K562 (cell line): ENCODE results near the gene OSBPL1A.

Experiments used
- CHD4 ChIP-seq: fragments of 200-600 bp; sonication (generic); IDR thresholded peaks from 3 replicates; pipeline ENCODE4 v1.6.1; 2012; ENCODE audit warnings: low read depth, mild to moderate bottlenecking, mixed read lengths, low read length, inconsistent platforms; ENCODE audit not compliant: insufficient read depth, insufficient replicate concordance, poor library complexity, severe bottlenecking
- LEF1 ChIP-seq: fragments of 450-650 bp; IDR thresholded peaks from 2 replicates; pipeline ENCODE4 v1.6.1; 2016; ENCODE audit warnings: mild to moderate bottlenecking
- MYC ChIP-seq, 2 experiments: fragments of 250-450 bp in 1 of 2; sonication (Bioruptor Pico) in 1 of 2; IDR thresholded peaks; 2 replicates each; pipeline versions ENCODE4 v1.5.1 to v1.6.1; 2012 to 2021; ENCODE audit warnings: low read depth in 2 of 2, borderline replicate concordance in 1 of 2, improper control_type of control experiment in 1 of 2, low read length in 1 of 2, mild to moderate bottlenecking in 1 of 2, moderate library complexity in 1 of 2
- NR2F6 ChIP-seq: fragments of 450-650 bp; formaldehyde crosslinking; IDR thresholded peaks from 2 replicates; pipeline ENCODE4 v1.4.0; 2020; ENCODE audit warnings: mild to moderate bottlenecking
- POLR2AphosphoS5 ChIP-seq: IDR thresholded peaks from 2 replicates; pipeline ENCODE4 v1.6.1; 2011; ENCODE audit warnings: mild to moderate bottlenecking, low read depth, low read length, moderate library complexity; ENCODE audit not compliant: control insufficient read depth, insufficient read depth
- RFX5 ChIP-seq: IDR thresholded peaks from 2 replicates; pipeline ENCODE4 v1.6.1; 2011; ENCODE audit warnings: low read depth, mild to moderate bottlenecking, improper control_type of control experiment, low read length
- SIX5 ChIP-seq, 2 experiments: IDR thresholded peaks; 2 replicates each; pipeline ENCODE4 v1.6.1; 2011; ENCODE audit warnings: low read length in 2 of 2, borderline replicate concordance in 1 of 2, low read depth in 1 of 2, mild to moderate bottlenecking in 1 of 2, moderate library complexity in 1 of 2; ENCODE audit not compliant: insufficient read depth in 1 of 2
- SMC3 ChIP-seq: conservative IDR thresholded peaks from 2 replicates; pipeline ENCODE4 v1.6.1; 2011; ENCODE audit warnings: low read depth, low read length, improper control_type of control experiment; ENCODE audit not compliant: insufficient read depth
- SP1 ChIP-seq: sonication (generic); formaldehyde crosslinking; IDR thresholded peaks from 2 replicates; pipeline ENCODE4 v1.8.1; 2022; ENCODE audit warnings: mild to moderate bottlenecking, missing genetic modification reagents
- ZBTB7A ChIP-seq: IDR thresholded peaks from 2 replicates; pipeline ENCODE4 v1.6.1; 2011; ENCODE audit warnings: low read depth, mild to moderate bottlenecking, low read length, moderate library complexity, borderline replicate concordance; ENCODE audit not compliant: control insufficient read depth
- ZNF121 ChIP-seq: sonication (generic); formaldehyde crosslinking; conservative IDR thresholded peaks from 2 replicates; pipeline ENCODE4 v1.8.0; 2022; ENCODE audit warnings: missing genetic modification reagents
- ZNF24 ChIP-seq: fragments of 450-650 bp; IDR thresholded peaks from 2 replicates; pipeline ENCODE4 v1.6.1; 2016
- TF ChIP-seq, protein P1 (sequence below), 3 experiments: IDR thresholded peaks in 2 of 3; conservative IDR thresholded peaks in 1 of 3; 2 replicates each; pipeline ENCODE4 v1.5.1; 2011 to 2012; ENCODE audit warnings: low read length in 3 of 3, mild to moderate bottlenecking in 3 of 3, control low read depth in 2 of 3, improper control_type of control experiment in 1 of 3, inconsistent platforms in 1 of 3, low read depth in 1 of 3, mixed read lengths in 1 of 3, moderate library complexity in 1 of 3; ENCODE audit not compliant: insufficient read depth in 2 of 3

DNA sequence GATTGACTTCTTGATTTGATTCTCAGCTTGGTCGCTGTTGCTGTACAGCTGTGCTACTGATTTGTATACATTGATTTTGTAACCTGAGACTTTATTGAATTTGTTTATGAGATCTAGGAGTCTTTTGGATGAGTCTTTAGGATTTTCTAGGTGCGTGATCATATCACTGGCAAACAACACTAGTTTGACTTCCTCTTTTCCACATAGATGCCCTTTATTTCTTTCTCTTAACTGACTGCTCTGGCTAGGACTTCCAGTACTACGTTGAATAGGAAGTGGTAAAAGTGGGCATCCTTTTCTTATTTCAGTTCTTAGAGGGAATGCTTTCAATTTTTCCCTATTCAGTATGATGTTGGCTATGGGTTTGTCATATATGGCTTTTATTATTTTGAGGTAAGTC, 101.3 kb downstream of the OSBPL1A start:
- no peak for TF ChIP-seq RFX5
- no peak for TF ChIP-seq NR2F6 (CRISPR knock-in tag)
- TF ChIP-seq SP1 (CRISPR knock-in tag), result no peak
- TF ChIP-seq CHD4, result no peak
- TF ChIP-seq POLR2AphosphoS5, result no peak
- TF ChIP-seq SMC3, result no peak
- TF ChIP-seq ZNF121, result no peak
- no peak for TF ChIP-seq SIX5 (IDR thresholded peaks at IDR 0.05; ENCODE audit: borderline replicate concordance in 1 of 2, insufficient read depth in 1 of 2, low read depth in 1 of 2, low read length in 2 of 2)
- TF ChIP-seq ZBTB7A, result no peak
- no peak for TF ChIP-seq ZNF24
- no peak for TF ChIP-seq MYC (IDR thresholded peaks at IDR 0.05; ENCODE audit: low read depth, low read length)
- no peak for TF ChIP-seq MYC (CRISPR knock-in tag; IDR thresholded peaks at IDR 0.05; ENCODE audit: borderline replicate concordance, low read depth)
- TF ChIP-seq, protein P1, sequence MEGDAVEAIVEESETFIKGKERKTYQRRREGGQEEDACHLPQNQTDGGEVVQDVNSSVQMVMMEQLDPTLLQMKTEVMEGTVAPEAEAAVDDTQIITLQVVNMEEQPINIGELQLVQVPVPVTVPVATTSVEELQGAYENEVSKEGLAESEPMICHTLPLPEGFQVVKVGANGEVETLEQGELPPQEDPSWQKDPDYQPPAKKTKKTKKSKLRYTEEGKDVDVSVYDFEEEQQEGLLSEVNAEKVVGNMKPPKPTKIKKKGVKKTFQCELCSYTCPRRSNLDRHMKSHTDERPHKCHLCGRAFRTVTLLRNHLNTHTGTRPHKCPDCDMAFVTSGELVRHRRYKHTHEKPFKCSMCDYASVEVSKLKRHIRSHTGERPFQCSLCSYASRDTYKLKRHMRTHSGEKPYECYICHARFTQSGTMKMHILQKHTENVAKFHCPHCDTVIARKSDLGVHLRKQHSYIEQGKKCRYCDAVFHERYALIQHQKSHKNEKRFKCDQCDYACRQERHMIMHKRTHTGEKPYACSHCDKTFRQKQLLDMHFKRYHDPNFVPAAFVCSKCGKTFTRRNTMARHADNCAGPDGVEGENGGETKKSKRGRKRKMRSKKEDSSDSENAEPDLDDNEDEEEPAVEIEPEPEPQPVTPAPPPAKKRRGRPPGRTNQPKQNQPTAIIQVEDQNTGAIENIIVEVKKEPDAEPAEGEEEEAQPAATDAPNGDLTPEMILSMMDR (IDR thresholded peaks at IDR 0.05 in 2 of 3, conservative IDR thresholded peaks at IDR 0.05 in 1 of 3; ENCODE audit: insufficient read depth in 2 of 3, low read depth in 1 of 3, low read length in 3 of 3), result no peak
- TF ChIP-seq LEF1, result no peak
